Stimulated activated CD8-positive, alpha-beta memory T cell treated with anti-CD3 and anti-CD28 coated beads, Interleukin-12 subunit alpha, Interleukin-12 subunit beta, amount 100 ng/mL, for 4 hours (primary cell): ENCODE data around the gene LUM.

Experiments used
- DNase-seq: peaks from one replicate; pipeline ENCODE4 v3.0.0-alpha.2; 2020; ENCODE audit warnings: low read depth

LUM gene

GRCh38 chr12:91074154-91074709, 37.1 kb downstream of the LUM start:
- DNase-seq, result no peak

GRCh38 chr12:91073426-91073825, 37.9 kb downstream of the LUM start:
- no peak for DNase-seq

- no peak for DNase-seq
These were observed 38.4 kb downstream of the LUM start for GRCh38 chr12:91072931-91073330.

- DNase-seq, result no peak
These were observed 40.4 kb downstream of the LUM start for GRCh38 chr12:91070936-91071335.

GRCh38 chr12:91065396-91065795, 45.9 kb downstream of the LUM start:
- DNase-seq, result no peak

- DNase-seq, result no peak
These were observed 46.7 kb downstream of the LUM start for GRCh38 chr12:91064640-91065039.

GRCh38 chr12:91061091-91061490, 50.2 kb downstream of the LUM start:
- no peak for DNase-seq

- no peak for DNase-seq
These were observed 52.1 kb downstream of the LUM start for GRCh38 chr12:91059211-91059610.

- DNase-seq, result no peak
These were observed 52.5 kb downstream of the LUM start for GRCh38 chr12:91058786-91059185.

GRCh38 chr12:91057368-91058165, 53.7 kb downstream of the LUM start, which contains the start of gene KERA:
Gene KERA, minus strand, starts transcription at chr12:91058024. Its CDS starts 1,743 bp downstream, at chr12:91056281.
- no peak for DNase-seq

GRCh38 chr12:91056488-91056887, 54.8 kb downstream of the LUM start:
- DNase-seq, result no peak

- DNase-seq, result no peak
These were observed 55.3 kb downstream of the LUM start for GRCh38 chr12:91055976-91056375.

- DNase-seq, result no peak
These were observed 57.2 kb downstream of the LUM start for GRCh38 chr12:91053951-91054715.
